Activated CD4-positive, alpha-beta T cell treated with anti-CD3 and anti-CD28 coated beads, Interleukin-2, Interleukin-4, amounts not matched to agents 100 ng/mL and 50 ng/mL, durations not matched to agents 16 hours and 8 hours (primary cell): Measurements from ENCODE around the gene HS3ST2.
A peak's percentile ranks its signal among the peaks of the same experiment; 100 is the strongest.
"Not testable (repeated sequence)": the region's sequence is repeated elsewhere in the genome, so short reads cannot be mapped to it uniquely, and the experiment has no call there.

Experiments
- DNase-seq: peaks from one replicate; pipeline ENCODE4 v3.0.0-alpha.2; 2020; ENCODE audit warnings: low spot score

HS3ST2 gene

DNA sequence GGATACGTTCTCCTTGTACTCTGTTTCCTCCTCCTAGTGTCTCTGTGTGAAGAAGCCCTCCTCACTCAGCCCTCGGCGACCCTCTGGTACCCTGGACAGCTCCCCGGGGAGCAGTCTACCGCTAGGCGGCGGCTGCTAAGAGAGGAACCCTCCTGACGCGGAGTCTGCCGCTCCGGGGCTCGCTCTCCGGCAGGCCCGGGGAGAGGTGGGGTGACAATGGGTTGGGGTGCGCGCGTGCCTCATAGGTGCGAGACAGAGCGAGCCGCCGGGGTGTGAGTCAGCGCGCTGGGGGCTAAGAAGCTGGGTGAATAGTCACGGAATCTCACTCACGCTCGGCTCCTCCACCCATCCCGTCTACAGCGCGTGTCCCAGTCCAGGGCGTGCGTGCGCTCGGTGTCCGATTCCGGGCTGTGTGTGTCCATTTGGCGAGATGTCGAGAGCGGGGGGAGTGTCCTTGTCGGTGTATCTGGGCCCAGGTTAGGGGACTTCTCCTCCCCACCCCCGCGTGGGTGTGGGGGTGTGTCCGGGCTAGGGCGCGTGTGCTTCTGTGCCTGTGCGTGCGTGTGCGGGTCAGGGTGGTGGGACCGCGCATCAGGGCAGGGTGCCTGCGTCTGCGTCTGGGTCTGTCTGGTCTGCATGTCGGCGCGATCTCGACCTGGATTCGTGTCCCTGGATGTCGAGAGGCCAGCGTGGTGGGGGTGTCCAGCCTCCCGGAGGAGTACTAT lies 577 bp upstream of the HS3ST2 start:
- peak; percentile 8 for DNase-seq

DNA sequence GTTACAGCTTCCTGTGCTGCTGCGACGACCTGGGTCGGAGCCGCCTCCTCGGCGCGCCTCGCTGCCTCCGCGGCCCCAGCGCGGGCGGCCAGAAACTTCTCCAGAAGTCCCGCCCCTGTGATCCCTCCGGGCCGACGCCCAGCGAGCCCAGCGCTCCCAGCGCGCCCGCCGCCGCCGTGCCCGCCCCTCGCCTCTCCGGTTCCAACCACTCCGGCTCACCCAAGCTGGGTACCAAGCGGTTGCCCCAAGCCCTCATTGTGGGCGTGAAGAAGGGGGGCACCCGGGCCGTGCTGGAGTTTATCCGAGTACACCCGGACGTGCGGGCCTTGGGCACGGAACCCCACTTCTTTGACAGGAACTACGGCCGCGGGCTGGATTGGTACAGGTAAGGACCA lies 746 bp downstream of the HS3ST2 start:
- DNase-seq = no peak

DNA sequence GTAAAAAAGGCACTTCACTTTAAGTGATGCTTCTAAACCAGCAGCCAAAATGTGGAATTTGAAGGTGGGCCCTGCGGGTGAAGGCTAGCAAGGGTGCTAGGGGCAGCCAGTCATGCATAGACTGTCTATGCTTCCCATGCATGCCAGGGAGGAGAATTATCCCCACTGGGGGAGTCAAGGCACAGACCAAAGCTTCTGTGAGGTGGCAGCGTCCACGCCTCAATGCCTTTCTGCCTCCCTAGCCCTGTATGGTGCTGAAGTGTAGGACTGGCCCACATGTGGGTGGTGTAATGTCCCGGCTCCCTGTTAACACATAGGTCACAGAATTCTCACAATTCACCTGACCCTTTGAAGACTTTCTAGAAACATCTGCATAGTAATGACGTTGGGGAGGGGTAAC lies 1.9 kb downstream of the HS3ST2 start:
- DNase-seq = no peak

DNA sequence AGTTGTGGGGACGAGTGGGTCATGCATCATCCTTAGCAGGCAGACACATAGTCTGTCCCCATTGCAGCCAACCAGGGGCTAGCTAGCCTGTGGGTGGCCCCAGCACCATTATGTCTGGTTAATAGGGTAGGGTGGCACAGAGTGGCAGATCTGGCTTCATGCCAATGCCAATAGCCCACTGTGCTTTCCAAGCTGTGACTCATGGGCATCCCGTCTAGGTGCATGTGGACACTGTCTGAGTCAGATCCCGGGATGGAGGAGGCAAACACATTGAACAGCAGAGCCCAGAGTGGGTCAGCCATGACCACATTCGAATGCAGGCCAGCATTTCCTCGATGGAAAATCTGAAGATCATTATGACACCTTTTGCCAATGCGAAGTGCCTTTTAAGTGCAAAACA lies 2.5 kb downstream of the HS3ST2 start:
- DNase-seq = no peak

DNA sequence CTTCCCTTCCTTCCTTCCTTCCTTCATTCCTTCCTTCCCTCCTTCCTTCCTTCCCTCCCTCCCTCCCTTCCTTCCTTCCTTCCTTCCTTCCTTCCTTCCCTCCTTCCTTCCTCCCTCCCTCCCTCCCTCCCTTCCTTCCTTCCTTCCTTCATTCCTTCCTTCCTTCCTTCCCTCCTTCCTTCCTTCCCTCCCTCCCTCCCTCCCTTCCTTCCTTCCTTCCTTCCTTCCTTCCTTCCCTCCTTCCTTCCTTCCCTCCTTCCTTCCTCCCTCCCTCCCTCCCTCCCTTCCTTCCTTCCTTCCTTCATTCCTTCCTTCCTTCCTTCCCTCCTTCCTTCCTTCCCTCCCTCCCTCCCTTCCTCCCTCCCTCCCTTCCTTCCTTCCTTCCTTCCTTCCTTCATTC lies 4.8 kb downstream of the HS3ST2 start:
- not testable (repeated sequence) for DNase-seq

DNA sequence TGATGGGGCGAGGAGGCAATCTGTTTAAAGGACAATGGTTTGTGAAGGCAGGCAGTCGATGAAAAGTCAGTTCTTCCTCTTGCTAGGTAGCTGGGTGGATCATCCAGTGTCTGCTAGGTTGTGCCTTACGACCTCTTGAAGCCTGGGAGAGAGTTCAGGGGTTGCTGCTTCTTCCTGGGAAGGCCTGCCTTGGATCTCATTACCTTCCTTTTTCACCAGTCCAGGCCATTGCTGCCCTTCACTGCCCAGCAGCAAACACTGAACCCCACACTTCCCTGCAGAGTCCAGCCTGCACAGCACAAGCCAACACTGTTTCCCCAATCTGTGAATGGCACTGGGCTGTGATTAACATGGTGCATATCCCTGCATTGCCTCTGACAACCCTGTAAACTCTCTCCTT lies 24.7 kb downstream of the HS3ST2 start:
- no peak for DNase-seq

DNA sequence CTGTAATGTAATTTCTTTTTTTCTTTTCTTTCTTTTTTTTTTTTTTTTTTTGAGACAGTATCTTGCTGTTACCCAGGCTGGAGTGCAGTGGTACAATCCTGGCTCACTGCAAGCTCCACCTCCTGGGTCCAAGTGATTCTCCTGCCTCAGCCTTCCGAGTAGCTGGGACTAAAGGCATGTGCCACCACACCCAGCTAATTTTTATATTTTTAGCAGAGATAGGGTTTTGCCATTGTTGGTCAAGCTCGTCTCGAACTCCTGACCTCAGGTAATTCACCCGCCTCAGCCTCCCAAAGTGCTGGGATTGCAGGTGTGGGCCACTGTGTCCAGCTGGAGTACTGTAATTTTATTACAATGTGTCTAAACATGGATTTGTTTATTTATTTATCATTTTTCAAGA lies 28.1 kb downstream of the HS3ST2 start:
- not testable (repeated sequence) for DNase-seq

DNA sequence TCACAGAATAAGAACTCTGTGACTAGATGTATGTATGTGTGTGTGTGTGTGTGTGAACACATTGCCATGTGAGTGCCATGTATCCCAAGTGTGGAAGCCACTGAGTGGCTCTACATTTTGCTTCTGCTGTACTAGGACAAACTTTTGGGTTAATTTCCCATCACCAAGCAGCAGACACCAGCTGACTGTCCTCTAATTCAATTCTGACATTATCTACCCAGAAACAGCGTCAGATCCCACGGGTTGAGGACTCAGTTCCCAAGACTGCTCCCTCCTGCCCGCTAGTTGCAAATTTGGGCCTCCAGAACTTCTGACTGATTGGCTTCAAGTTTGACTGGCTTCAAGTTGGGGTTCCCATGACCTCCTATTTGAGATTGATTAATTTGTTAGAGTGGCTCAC lies 29.2 kb downstream of the HS3ST2 start:
- DNase-seq = no peak

DNA sequence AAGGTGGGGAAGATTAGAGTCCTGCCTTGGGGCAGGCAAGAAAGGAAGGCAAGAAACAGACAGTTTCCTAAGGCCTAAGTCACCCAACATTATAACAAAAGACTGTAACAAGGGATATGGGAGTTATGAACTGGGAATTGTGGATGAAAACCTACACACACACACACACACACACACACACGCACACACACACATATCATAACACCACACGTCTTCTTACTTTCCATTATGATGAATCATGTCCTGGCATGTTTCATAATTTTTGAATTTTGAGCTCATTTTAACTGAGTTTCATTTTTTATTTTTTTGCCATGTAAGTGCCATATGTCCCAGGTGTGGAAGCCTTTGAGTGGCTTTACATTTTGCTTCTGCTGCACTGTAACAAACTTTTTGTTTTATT lies 29.9 kb downstream of the HS3ST2 start:
- DNase-seq = no peak

DNA sequence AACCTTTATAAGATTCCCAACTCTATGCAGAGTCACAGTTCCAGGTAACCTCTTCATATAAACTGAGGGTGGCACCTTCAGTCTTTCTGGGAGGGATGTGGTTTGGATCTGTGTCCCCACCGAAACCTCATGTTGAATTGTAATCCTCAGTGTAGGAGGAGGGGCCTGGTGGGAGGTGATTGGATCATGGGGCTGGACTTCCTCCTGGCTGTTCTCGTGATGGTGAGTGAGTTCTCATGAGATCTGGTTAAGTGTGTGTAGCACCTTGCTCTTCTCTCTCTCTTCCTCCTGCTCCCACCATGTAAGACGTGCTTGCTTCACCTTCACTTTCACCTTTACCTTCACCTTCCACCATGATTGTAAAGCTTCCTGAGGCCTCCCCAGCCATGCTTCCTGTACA lies 30.5 kb downstream of the HS3ST2 start:
- DNase-seq = no peak

DNA sequence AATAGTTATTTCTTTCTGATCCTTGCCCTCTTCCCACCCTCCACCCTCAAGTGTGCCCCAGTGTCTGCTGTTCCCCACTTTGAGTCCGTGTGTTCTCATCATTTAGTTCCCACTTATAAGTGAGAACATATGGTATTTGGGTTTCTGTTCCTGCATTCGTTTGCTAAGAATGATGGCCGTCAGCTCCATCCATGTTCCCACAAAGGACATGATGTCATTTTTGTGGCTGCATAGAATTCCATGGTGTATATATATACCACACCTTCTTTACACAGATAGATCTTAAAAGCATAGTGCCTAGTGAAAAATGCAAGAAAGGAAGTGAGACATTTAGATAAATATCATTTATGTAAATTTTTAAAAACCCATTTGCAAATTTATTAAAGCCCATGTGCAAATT lies 33.1 kb downstream of the HS3ST2 start:
- no peak for DNase-seq

DNA sequence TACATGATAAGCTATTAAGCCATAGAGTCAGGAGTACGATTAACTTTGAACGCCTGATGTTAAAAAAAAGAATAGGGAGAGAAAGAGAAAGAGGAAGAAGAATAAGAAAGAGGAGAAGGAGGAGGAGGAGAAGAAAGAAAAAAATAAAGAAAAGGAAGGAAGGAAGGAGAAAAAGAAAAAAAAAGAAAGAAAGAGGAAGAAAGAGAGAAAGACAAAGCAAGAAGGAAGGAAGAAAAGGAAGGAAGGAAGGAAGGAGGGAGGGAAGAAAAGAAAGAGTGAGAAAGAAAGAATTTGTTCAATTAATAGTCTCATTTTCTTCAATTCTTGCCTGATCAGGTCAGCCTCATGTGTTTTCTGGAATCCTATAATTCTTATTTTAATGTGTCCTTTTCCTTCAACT lies 33.7 kb downstream of the HS3ST2 start:
- DNase-seq = no peak

DNA sequence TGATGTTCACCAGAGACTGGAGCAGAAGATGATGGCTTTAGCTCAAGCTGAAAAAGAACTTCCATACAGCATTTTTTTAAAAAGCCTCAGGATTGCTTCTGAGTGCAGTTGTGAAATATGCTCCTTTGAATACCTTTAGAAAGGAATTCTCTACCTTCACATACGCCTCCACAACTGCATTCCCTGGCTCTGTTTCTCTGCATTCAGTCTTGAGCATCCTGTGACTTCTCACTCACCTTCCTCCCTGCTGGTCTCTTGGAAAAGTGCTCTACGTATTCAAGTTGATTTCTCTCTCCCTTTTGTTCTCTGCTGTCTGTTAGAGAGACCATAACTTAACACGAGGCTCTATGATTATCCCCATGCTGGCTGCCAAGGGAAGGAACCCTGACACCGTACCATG lies 34.5 kb downstream of the HS3ST2 start:
- DNase-seq = no peak

DNA sequence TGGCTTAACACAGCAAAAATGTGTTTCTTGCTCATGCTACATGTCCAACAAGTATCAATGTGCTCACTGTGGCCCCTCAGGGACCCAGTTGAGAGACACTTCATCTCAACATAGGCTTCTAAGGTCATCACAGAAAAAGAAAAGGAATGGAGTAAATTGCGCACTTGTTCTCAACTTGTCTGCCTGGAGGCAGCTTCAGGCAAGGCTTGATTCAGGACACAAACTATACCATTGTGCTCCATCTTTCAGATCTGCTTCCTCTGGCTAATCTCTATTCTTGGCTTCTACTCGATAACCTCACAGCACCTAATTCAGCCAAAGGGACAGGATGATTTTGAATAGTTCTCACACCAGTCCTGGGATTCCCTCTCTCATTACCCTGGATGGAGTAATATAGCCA lies 35.6 kb downstream of the HS3ST2 start:
- DNase-seq = no peak

DNA sequence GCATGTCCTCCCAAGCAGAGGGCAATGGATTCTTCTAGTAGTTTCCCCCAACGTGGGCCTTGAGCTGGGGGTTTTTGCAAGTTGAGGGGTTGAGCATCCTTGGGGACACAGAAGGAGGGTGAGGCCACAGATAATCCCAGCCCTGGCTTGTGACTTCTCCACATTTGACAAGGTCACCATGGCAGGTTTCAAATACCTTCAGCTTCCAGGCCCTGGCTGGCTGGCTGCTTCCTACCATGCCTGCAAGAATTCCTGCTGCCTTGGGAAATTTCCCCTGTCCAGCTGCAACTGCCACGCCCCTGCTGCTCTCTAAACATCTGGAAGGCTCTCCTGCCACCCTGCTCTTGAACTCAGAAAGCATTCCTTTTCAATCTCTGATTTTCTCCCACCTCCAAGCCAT lies 41.3 kb downstream of the HS3ST2 start:
- no peak for DNase-seq

DNA sequence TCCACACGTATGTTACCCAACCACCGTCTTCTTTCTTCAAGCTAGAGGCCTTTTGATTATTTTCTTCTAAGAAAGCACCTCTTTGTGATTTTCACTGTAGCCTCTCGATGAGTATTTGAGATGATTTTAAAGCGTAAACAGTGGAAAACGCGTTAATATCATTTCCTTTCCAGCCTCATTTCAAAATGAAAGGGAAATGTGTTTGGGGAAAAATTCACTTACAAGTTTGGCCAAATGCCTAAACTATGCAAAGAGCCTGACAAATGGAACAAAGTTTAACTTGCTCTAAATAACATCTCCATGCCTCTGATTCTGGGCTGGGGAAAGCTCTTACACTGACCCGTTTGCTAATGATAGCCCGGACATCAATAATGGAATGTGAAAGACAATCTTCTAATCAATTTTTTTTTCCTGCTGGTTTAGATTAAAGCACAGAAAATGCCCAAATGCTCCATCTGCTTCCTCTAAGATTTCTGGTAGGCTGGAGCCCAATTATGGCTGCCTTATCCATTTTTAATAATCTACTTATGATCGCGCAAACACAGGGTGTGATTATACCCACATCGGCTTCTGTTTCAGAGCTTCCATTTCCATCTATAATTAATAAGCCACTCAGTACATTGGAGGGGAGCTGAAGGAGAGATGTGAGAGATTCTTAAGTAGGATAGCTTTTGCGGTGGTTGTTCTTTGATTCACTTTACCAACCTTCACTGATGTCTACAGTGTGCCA lies 43.5 kb downstream of the HS3ST2 start:
- no peak for DNase-seq

DNA sequence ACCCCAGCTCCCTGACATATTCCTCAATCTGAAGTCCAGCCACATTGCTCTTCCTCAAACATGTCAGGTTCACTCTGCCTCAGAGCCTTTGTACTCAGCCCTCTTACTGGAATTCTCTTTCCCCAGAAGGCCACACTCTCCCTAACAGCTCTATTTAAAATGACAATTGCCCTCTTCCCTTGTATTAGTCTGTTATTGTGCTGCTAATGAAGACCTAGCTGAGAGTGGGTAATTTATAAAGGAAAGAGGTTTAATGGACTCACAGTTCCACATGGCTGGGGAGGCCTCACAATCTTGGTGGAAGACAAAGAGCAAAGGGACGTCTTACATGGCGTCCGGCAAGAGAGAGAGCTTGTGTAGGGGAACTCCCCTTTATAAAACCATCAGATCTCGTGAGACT lies 46.0 kb downstream of the HS3ST2 start:
- DNase-seq = no peak

DNA sequence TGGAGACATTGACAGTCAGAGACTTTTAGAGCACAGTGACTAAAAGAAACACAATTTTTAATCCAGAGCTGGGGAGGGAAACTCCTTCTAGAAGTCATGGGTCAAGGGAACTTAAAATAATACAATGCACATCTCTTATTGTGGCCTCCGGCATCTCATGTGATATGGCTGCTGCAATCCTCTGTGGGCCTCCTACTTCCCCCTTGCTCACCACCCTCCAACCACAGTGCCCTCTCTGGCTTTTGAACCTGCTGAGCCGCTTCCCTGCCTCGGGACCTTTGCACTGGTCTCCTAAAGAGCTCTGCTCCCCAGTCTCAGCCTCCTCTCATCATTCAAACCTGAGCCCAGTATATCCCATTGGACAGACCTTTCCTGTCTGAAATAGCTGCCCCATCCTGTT lies 47.6 kb downstream of the HS3ST2 start:
- DNase-seq = no peak

DNA sequence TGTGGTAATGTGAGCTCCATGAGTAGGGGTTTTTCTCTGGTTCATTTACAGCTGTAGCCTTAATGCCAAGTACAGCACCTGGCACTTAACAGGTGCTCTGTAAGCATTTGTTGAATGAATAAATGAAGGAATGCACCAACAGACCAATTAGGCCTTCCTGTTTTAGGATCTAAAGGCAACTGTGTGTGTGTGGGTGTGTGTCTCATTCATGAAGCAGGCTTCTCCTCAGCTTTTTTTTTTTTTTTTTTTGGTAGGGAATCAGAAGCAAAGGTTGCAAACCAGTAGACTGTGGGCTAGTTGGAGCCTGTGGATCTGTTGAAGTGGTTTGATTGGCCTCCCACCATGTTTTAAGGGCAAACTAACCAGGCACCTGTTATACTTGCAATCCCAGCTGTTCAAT lies 48.1 kb downstream of the HS3ST2 start:
- DNase-seq = no peak

DNA sequence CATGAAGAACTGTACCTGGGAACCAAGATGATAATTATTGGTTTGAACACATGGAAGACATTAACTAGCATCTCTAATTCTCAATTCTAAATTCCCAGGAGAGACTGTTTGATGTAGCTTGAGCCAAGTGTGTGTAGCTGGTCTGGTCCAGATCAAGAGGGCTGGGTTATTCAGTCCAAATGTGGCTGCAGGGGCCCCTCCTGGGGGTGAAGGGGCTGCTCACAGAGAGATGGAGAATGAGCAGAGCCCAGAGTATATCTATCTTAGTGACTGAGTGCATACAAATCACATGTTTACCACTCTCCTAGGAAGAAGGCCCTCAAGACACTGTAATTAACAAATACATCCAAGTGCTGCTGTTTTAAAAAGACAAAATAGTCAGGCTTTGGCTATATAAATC lies 50.4 kb downstream of the HS3ST2 start:
- DNase-seq = no peak

DNA sequence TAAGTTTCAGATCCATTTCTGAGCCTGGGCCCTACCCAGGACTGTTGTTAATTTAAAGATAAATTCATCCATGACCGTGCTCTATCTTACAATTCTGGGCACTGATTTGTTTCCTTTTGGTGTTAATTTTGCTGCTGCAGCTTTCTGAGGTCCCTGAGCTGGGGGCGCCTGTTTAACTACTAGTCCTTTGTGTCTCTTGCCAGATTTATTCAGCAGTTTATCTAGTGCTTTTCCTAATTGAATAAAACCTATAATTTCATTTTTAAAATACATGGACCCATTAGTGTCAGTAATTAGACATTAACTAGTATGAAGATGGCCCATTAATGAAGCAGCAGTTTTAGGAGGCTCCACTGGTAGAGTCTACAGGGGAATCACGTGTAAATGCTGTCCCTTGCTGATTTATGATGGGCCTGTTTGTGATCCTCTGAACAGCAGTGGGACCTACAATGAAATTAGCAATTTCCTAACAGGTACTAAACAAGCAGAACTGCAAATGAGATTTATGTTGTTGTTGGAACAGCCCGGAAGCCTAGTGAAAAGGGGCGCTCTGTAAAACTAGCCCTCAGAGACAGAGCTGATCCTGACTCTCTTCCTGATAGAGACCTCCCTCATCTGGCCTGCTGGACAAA lies 54.7 kb downstream of the HS3ST2 start:
- DNase-seq = no peak

DNA sequence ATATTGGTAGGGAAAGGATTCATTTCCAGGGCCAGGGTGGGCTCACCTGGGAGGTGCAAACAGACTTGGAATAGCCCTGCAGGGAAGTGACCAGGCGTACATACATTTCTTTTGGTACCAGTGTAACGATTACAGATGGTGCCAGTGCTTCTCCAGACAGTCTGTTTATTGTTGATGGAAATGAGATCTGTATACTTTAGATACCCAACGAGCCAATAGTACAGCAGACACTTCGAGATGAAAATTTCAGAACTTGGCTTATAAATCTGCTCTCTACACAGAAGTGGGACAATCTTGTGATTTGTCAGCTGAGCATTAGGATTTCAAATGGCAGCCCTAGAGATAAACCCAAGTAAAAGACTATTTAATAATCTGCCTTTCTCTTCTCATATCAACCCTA lies 57.9 kb downstream of the HS3ST2 start:
- DNase-seq = no peak

DNA sequence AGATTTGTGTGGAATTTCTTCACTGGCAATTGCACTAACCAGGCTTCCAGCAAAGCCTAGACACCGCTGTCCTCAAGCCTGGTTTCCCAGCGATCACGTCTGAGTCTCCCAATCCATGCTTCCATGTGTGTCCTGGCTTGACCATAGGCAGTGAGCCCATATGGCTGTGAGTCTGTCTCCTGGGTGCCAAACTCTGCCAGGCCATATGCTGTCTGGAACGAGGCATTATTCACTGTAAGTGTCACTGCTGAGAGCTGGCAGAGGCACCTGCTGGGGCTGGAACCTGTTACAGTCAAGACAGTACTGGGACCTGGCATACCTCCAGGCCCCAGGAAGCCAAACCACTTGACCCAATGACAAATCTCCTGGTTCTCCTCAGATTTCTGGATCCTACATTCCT lies 60.4 kb downstream of the HS3ST2 start:
- DNase-seq = no peak

DNA sequence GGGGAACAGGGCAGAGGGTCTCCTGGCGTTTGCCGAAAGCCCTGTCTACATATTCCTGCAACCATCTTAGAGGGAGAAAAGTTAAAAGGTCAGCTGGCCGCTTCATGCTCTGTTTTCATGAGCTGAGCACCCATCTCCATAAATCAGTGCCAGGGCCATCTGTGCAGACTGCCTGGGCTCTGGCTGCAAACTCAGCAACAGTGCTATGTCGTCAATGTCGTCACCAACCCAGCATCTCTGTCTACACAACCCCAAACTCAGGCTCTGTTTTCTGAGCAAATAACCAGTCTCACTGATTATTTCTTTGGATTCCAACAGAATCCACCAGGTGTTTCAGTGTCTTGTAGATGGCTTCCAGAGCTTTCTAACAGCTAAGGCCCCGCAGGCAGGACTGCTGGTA lies 65.0 kb downstream of the HS3ST2 start:
- DNase-seq = no peak
